Measurements from ENCODE around the gene WSB2.
A peak's percentile ranks its signal among the peaks of the same experiment; 100 is the strongest.

Gene WSB2

GRCh38 chr12:118050972-118051910, 9.7 kb downstream of the WSB2 start:
- Histone ChIP-seq H3K27me3 (no peaks in the 10 kb centered on the region), H3K36me3 (peaks cover 6 to 29% (median 21%) of the 10 kb centered on the region in 3 donors), H3K27ac (peak overlapping the region in 1 of 2 donors; percentile 57), H3K9me3 (no peaks in the 10 kb centered on the region), H3K4me1 (peaks cover 0 to 56% (median 20%) of the 10 kb centered on the region in 4 donors), H3K4me3 (no peak overlapping the region)
- DNase-seq = no peak
- intact Hi-C loops (cut with DNase I; ENCODE audit: low total_unique reads) = loop anchor here (5.0 to 10.0 kb wide), 2 partner anchors 34 to 84 kb away; partner anchors contain the start of genes PEBP1 and RFC5
- TF ChIP-seq CTCF (IDR thresholded peaks at IDR 0.05) = no peak

GRCh38 chr12:118046430-118046829, 14.5 kb downstream of the WSB2 start:
- Histone ChIP-seq H3K4me1 (peaks cover 0 to 8% (median 0%) of the 10 kb centered on the region in 4 donors), H3K27ac (no peak overlapping the region), H3K27me3 (no peaks in the 10 kb centered on the region), H3K9me3 (no peaks in the 10 kb centered on the region), H3K4me3 (no peak overlapping the region), H3K36me3 (peaks cover 34 to 71% (median 46%) of the 10 kb centered on the region in 3 donors)
- no peak for DNase-seq
- intact Hi-C loops (cut with DNase I; ENCODE audit: low total_unique reads) = no loop called here
- TF ChIP-seq CTCF (IDR thresholded peaks at IDR 0.05) = no peak

DNA sequence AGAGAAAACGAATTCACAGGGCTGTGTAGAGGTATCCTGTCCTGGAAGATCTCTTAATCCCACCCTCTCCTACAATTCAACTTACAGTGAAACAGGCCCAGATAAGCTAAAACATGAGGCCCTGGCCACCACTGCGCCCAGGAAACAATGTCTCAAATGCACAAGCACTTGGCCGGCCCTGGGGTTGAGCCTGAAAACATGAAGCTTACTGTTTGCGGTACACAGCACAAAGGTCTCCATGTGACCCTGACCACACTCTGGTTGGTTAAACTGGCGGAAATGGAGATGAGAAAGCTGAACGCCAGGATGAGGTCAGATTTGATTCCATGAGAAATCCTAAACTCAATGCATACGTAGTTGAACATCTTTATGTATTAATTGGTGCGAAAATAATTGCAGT, 16.4 kb downstream of the WSB2 start:
- Histone ChIP-seq H3K4me3 (no peak overlapping the region), H3K36me3 (peaks cover 41 to 79% (median 58%) of the 10 kb centered on the region in 3 donors), H3K27me3 (no peaks in the 10 kb centered on the region)

DNA sequence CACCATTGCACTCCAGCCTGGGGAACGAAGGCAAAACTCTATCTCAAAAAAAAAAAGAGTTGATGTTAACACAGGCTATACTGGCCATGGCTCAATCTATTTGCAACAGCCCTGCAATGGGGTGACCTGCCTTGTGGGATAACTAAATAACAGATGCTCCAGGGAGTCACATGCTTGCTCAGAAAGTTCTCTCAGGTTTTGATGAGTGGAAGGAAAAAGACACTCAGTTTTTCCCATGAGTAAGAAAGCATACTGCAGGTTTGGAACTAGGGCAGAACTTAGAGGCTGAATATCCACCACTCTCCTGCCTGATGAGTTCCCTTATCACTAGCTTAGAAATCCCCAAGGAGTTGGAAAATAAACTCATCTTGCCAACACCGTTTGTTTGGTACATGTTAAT, 16.9 kb downstream of the WSB2 start:
- H3K4me1 ChIP-seq = no peaks in the 10 kb centered on the region
- no peak for TF ChIP-seq CTCF (IDR thresholded peaks at IDR 0.05)
- DNase-seq = no peak
- H3K4me3 ChIP-seq = no peak overlapping the region
- intact Hi-C loops (cut with DNase I; ENCODE audit: low total_unique reads) = no loop called here
- H3K27ac ChIP-seq = no peak overlapping the region
- no peaks in the 10 kb centered on the region for H3K27me3 ChIP-seq
- peaks cover 36 to 79% (median 58%) of the 10 kb centered on the region in 3 donors for H3K36me3 ChIP-seq
- H3K9me3 ChIP-seq = no peaks in the 10 kb centered on the region

More for the DNA sequence above, 16.4 kb downstream of the WSB2 start:
- intact Hi-C loops (cut with DNase I; ENCODE audit: low total_unique reads) = no loop called here
- no peaks in the 10 kb centered on the region for H3K9me3 ChIP-seq
- no peaks in the 10 kb centered on the region for H3K4me1 ChIP-seq
- no peak overlapping the region for H3K27ac ChIP-seq
- DNase-seq = no peak
- TF ChIP-seq CTCF (IDR thresholded peaks at IDR 0.05) = no peak

GRCh38 chr12:118042091-118042490, 18.9 kb downstream of the WSB2 start:
- Histone ChIP-seq H3K4me3 (no peak overlapping the region), H3K36me3 (peaks cover 46 to 86% (median 69%) of the 10 kb centered on the region in 3 donors), H3K27me3 (no peaks in the 10 kb centered on the region), H3K27ac (no peak overlapping the region), H3K4me1 (no peaks in the 10 kb centered on the region), H3K9me3 (no peaks in the 10 kb centered on the region)
- DNase-seq = no peak
- intact Hi-C loops (cut with DNase I; ENCODE audit: low total_unique reads) = no loop called here
- no peak for TF ChIP-seq CTCF (IDR thresholded peaks at IDR 0.05)
